Activated CD8-positive, alpha-beta memory T cell treated with anti-CD3 and anti-CD28 coated beads for 48 hours (primary cell): ENCODE measurements around the gene PLAAT5.

Experiments used
- DNase-seq, 3 experiments: peaks; one replicate each; pipeline ENCODE4 v3.0.0-alpha.2; 2020; ENCODE audit warnings: low read depth in 2 of 3, low spot score in 2 of 3

The PLAAT5 gene

DNA sequence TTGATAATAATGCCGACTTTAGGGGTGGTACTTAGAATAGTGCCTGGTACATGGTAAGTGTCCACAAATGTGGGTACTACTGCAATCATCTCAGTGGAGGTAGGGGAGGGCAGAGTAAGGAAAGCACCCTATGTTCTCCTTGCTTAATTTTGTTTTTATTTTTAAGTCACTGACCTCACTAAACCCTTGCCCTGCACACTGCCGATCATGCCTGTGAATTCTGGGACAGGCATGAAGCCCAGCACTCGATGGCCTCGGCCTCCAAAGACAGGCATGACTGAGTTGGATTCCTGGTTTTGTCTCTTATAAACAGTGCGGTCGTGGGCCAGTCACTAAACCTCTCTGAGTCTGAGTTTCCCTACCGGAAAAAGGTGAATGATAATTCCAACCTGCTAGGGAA, 21.8 kb upstream of the PLAAT5 start:
- DNase-seq = no peak

DNA sequence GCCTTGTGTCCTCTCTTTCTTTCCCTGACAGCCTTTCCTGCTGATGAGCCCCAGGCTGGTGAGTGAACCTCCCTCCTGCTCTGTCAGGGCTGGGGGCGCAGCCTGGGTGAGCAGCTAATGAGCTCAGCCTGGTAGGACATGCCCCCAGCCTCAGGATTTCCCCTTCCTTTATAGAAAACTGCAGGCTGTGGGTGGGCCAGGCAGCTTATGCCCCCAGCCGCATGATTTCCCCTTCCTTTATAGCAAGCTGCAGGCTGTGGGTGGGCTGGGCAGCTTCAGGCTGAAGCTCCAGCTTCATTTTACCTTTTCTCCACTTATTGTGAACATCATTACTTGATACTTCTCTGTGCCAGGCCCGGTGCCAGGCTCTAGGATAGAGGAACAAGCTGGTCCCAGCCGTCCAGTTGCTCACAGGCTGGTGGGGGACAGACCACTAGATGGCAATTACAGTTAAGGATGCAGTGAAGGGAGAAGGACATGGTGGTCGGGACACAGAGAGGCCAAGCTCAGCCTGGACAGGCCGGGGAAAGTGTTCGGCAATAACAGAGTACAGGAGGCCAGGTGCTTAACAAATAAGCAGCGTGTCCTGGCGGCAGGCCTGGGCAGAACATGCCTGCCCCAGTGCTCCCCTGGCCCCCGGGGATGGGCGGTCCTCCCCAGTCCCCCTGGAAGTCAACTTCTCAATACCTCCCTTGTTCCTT, 20.2 kb upstream of the PLAAT5 start:
- no peak for DNase-seq

DNA sequence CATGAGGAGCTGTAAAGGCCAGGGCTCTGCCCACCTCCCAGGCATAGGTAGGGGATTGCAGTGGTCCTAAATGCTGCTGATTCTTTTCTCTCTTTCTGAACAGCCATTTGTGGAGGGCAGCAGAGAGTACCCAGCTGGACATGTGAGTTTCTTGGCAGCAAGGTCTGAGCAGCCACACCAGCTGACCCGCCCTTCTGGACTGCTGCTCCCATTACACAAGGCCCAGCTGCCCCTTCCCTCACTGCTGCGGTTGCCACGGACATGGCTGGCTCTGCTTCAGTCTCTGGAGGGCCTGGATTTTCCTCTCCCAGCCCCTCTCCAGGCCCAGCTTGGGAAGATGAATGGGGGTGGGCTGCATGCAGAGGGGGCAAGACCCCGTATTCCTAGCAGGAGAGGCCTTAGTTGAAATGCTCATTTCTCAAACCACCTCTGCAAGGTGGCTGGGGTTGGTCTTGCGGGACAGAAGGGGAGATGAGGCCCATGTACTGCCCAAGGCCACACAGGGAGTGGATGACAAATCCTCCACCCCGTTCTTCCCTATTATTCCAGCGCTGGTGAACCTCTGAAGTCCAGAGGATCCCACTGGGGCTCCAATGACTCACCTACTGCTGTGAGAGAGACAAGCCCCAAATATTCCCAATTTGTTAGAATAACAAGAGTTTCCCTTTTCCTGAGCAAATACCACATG, 19.5 kb upstream of the PLAAT5 start:
- no peak for DNase-seq

DNA sequence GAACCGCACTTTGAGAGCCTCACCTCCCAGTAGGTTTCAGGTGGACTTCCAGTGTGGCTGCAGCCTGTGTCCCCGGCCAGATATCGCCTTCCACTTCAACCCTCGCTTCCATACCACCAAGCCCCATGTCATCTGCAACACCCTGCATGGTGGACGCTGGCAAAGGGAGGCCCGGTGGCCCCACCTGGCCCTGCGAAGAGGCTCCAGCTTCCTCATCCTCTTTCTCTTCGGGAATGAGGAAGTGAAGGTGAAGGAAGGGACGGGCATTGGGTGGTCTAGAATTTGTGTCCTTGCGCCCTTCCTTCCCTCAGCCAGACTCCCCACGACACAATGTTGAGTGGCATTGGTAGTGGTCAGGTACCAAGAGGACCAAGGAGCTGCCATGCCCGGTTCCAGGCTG, 17.8 kb upstream of the PLAAT5 start:
- DNase-seq = no peak

DNA sequence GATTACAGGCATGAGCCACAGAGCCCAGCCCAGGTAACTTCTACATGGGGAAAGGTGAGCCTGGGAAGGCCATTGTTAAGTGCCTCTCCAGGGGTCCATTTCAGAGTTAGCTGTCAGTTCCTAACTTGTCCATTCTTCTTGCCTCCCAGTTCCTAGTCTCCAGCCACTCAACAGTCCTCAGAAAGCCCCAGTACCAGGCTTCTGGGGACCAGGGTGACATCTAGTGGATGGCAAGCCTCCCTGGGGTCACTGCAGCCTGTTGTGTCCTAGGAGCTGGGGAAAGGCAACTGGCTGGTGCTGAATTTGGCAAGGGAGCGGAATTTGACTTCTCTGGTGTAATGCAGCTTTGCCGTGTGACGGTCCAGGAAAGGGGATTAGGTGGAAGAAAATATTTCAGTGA, 17.0 kb upstream of the PLAAT5 start:
- no peak for DNase-seq

DNA sequence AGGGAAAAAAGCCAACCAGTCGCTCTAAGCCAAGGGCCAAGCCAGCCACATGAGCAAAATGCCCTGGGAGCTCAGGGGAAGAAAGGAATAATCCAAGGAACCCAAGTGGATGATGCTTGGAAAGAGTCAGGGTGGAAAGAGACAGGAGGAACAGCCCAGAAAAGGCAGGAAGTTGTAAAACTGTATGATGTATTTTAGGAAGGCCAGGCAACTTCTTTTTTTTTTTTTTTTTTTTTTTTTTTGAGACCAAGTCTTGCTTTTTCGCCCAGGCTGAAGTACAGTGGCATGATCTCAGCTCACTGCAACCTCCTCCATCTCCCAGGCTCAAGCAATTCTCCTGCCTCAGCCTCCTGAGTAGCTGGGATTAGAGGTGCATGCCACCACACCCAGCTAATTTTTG, 16.5 kb upstream of the PLAAT5 start:
- DNase-seq = no peak

DNA sequence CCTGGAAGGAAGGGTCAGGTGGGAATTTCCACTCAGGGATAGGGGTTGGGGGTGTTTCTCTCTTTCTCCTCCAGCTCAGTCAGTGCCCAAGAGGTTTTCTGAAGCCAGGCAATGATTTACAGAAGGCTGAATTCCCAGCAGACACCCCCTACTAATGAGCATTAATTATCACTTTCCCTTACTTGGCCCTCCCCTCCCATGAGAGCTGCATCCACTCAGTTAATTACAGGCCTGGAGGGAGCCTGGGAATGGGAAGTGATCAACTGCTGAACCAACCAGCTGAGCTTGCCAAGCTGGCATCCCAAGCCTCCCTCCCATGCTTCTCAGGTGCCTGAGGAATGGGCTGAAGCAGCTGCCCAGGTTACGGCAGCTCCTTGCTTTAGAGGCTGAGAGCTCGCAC, 15.9 kb upstream of the PLAAT5 start:
- no peak for DNase-seq

DNA sequence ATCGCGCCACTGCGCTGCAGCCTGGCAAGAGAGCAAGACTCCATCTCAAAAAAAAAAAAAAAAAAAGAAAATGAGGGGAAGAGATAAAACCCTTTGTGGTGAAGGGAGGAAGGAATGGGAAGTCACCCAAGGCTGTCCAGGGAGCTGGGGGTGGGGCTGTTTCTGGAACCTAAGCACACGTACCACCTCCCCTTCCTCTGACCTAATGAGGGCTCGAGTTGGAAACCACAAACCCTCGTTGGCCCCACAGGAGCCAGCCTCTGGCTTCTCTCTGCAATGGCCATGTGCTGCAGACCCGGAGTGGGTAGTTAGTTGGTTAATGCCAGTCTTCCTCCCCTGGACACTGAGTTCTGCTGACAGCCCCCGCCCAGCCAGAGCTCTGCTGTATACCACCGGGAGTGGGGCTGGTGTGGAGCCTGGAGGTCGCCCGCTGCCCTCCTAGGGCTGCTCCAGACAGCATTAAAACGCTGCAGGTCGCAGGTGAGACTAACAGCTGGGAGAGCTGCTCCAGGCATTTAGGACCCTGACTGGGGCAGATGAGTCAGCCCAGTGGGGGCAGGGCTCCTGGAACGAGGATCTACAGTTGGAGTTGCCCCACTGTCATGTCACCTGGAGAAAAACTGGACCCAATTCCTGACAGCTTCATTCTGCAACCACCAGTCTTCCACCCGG, 15.0 kb upstream of the PLAAT5 start, which contains the start of gene LGALS12:
Gene LGALS12, plus strand, starts transcription at position 228 of the 672 bp plus-strand sequence. Its CDS starts 375 bp downstream, at position 603.
- no peak for DNase-seq

DNA sequence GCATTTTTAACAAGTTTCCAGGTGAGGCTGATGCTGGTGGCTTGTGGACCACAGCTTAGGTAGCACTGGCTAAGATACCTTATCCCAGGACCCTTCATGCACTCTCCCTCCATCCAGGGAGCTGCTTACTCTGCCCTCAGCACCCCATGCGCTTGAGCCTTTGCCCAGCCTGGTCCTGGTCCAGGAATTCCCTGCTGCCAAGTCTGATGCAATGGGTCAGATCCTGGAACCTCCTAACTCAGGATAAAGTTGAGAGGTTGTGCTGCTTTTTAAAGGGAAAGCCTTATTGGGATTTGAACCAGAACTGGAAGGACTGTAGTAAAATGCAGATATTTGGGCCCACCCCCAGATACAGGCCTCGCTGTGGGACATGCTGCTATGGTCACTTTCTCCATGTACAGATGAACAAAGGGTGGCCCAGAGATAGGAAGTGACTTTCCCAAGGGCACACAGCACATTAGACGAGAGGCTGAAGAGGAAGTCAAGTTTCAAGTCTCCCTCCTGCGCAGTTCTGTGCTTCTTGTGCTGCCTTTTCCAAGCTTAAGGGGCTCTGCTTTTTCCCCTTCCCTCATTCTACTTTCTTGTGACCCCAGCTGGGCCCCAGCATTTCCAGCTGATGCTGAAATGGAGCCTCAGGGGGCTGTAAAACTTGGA, 14.1 kb upstream of the PLAAT5 start:
- no peak for DNase-seq

DNA sequence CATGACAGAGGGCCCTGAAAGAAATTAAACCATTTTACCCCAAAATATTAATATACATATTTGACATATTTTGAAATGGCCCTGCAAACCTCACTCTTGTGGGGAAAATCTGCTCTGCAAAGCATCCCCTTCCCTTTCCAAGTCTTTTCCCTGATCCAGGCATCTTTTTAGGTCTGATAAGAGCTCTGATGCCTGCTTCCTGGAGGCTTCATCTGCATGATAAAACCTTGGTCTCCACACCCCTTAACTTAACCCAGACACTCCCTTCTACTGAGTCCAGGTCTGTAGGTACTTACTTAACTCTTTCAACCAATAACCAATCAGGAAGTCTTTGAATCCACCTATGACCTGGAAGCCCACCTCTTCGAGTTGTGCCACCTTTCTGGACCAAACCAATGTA, 13.1 kb upstream of the PLAAT5 start:
- no peak for DNase-seq

DNA sequence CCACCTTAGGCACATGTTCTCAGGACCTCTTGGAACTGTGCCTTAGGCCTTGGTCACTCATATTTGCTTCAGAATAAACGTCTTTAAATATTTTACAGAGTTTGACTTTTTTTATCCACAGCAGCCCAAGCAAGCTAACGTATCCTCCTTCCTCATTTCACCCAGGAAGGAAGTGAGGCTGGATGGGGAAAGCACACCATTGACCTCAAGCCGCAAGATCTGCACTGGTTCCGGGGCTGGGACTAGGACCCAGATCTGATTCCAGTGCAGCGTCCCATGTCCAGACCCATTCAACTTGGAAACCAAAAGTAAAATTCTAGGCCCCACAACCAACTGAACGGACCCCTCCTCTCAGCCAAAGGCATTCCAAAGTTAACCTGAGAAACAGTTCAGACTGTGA, 12.5 kb upstream of the PLAAT5 start:
- DNase-seq = no peak

DNA sequence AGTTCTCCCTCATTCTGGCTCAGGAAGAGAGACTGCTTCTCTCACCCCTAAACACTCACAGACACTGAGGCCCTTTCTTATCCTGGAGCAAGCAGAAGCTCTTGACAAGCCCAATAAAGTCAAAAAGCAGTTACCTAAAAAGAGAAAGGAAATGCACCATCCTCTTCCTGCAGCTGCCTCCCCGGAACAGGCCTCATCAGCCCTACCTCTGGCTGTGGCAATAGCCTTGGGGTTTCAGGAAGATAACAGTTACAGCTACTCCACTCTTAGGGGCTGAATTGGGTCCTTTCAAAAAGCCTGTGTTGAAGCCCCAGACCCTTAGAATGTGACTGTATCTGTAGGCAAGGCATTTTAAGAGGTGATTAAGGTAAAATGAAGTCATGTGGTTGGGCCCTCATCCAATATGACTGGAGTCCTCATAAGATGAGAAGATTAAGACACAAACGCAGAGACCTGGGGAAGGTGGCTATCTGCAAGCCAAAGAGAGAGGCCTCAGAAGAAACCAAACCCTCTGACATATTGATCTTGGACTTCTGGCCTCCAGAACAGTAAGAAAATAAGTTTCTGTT, 11.4 kb upstream of the PLAAT5 start:
- DNase-seq = no peak

DNA sequence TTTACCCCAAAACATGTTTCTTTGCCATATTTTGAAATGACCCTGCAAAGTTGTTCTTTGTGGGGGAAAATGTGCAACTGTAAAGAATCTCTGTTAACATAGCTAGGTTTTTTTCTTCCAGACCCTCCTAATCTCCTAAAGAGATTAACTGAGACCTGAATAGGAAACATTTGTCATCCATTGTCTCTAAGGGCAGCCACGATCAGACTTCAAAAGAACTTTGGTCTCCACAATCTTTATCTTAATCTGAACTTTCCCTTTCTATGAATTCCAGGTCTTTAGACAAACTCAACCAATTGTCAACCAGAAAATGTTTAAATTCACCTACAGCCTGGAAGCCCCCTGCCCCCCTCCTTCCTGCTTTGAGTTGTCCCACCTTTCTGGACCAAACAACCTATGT, 10.3 kb upstream of the PLAAT5 start:
- no peak for DNase-seq

DNA sequence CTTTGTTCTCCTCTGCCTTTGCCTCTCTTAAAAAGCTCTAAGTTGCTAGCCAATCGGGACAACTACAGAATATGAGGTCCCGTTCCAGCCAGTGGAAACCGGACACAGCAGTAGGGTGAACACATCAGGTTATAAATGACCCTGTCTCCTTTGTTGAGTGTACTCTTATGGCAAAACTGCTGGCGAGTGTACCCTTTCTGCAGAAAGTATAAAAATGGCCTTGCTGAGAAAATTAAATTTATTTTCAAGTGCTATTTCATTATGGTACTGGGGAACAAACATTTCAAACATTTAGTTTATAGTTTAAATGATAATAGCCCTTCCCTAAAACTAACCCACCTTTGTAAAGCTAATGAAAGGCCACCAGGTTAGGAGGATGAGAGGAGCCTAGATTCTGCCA, 8.9 kb upstream of the PLAAT5 start:
- DNase-seq = no peak

DNA sequence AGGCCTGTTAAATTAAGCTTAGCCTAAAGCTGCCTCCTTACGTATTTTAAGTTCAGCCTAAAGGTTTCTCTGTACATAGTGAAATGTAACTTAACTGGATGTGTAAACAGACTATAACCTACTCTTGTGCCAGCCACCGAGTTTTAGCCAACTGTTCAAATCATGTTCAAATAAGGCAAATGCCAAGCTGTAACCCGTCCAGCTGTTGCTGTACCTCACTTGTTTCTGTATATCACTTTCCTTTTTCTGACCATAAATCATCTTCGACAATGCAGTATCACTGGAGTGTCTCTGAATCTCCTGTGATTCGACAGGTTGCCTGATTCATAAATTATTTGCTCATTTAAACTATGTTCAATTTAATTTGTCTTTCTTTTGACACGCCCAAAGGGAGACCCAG, 4.0 kb upstream of the PLAAT5 start:
- DNase-seq = no peak

DNA sequence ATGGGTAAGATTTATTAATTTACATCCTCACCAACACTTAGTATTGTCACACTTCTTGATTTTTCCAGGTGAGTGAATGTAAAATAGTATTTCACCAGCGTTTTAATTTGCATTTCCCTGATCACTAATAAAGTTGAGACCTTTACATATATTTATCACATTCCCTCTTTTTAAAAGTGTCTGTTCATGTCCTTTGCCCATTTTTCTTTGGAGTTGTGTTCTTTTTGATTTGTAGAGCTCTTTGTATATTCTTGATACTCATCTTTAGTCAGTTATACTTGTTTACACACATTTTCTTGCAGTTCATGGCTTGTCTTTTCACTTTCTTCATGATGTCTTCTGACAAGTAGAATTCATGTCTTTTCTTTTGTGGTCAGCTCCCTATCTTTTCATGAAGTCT, 2.2 kb upstream of the PLAAT5 start:
- DNase-seq = no peak

DNA sequence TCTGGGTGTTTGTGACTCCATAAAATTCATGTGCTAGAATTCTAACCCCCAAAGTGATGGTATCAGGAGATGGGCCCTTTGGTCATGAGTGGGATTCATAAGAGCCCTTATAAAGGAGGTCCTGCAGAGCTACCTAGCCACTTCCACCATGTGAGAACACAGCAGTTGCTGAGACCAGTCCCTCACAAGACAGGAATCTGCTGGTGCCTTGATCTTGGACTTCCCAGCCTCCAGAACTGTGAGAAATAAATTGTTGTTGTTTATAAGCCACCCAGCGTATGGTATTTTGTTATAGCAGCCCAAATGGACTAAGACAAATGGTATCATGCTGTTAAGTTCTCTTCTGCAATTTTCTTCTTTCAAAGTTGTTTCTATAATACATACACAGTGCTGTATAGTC, 1.5 kb upstream of the PLAAT5 start:
- DNase-seq = no peak

DNA sequence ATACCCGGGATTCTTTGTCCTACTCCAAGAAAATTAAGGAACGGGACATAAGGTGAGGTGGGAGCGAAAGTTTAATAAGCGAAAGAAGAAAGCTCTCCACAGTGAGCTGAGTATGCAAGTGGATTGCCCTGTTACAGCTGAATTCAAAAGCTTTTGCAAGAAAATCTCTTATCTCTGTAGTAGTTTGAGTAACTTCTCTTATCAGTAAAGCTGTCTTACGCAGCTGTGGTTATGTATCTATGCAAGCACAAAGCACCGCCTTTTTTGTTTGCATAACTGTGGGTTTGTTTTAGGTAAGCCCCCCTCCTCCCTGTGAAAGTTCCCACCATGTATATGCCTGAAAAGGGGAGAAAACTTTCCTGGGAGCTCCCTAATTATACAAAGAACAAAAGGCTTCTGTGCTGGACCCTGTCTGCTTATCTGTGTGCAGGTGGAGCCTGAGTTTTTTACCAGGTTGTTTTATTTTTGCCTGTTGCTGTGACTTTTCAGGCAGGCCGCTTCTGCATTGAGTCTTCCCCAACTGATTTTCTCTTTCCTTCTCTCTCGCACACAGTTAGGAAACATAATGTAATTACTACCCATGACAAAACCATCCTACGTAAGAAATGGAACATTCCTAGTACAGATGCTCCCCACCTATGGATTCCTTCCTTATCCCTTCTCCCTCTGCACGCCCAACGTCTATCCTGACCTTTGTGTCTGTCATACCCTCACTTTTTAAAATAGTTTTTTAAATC, 837 bp upstream of the PLAAT5 start:
- DNase-seq = no peak

DNA sequence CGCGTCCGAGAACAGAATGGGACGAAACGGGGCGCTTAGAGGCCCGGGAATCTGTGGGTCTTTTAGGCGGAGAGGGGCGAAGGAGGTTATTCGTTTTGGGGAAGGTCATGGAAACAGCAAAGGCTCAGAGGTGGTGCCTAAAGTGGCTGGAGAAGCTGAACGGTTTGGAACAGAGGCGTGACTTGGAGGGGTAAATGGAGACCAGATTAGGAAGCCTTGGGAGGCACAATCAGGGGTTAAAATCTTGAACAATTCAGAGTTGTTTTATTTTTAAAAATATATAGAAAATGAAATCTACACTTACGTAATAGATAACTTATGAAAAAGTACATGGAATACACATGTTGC, 247 bp upstream of the PLAAT5 start:
- DNase-seq = no peak

DNA sequence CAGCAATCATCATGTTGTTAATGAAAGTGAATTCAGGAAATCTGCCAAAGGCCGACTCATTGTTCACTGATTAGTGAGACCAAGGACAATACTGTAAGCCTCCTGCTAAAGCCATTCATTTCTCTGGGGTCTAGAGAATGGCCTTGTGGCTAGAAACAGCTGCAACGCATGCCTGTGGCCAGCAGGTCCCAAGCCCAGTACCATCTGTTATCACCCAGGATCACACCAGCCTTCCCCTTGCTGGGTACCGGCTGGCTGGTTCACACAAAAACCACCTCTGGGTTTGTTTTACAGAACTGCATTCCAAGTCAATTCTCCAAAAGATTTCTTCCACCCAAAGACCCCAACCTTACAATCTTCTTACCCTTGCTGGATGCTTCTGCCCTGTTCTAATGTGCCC, 1.1 kb downstream of the PLAAT5 start:
- no peak for DNase-seq

DNA sequence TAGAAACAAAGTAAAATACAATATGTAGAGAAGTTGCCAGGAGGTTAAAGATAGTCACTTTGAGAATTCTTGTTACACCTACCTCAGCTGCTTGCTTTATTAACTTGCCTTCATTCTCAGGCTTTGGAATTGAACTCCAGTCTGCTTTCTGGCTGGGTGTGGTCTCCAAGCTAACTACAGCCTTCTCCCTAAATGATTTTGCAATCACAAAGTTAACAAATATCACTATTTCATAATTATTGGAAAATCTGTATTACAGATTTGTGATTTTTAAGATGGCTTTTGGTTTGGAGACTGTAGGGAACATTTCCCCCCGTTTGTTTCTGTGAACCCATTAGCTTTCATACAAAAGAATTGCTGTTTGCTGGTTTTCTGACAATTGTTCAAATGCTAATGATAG, 2.2 kb downstream of the PLAAT5 start:
- DNase-seq = no peak
